ENCODE measurements around the gene ARG2. TPM values are rescaled to one million over a fixed set of nuclear protein-coding genes. Genes with fewer than 3 reads are reported as not detected.
"Not testable (repeated sequence)": the region's sequence is repeated elsewhere in the genome, so short reads cannot be mapped to it uniquely, and the experiment has no call there.

ARG2 gene
- total and polyA plus RNA-seq, 4 donors, result 0.08 to 3.1 (median 0.59) TPM

DNA sequence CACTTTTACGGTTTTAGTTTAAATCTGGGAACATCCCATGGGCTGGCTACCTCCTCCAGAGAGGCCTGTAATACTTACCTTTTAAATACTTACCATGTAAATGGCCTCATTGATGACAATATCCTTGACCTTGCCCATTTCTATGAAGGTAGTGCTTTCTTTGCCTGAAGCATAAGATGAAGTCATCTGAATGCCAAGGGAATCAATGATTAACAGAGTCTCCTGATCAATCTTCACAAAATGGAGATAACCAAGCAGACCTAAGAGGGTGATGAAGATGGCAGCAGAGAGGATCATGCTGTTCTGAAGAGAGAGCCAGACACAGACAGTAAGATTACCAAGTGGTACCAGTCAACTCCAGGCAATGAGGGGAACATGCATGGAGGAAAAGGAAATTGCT lies 26.1 kb upstream of the ARG2 start:
- peaks cover 5 to 14% (median 6%) of the 10 kb centered on the region in 4 donors for H3K36me3 ChIP-seq (ENCODE audit: control insufficient read depth in 4 of 4, insufficient read depth in 3 of 4, low read depth in 1 of 4, low read length in 3 of 4)
- DNase-seq (ENCODE audit: low spot score); H3K9me3 ChIP-seq (ENCODE audit: control insufficient read depth in 4 of 4, low read length in 3 of 4); H3K4me3 ChIP-seq (ENCODE audit: low read depth in 1 of 3, low read length in 3 of 3); H3K27ac ChIP-seq (ENCODE audit: low read depth in 1 of 2, low read length in 2 of 2); H3K27me3 ChIP-seq (ENCODE audit: control insufficient read depth in 4 of 4, insufficient read depth in 4 of 4, low read length in 3 of 4); H3K9ac ChIP-seq (ENCODE audit: low read depth in 1 of 2, low read length in 2 of 2); H3K4me1 ChIP-seq (ENCODE audit: control insufficient read depth in 4 of 4, insufficient read depth in 4 of 4, low read length in 3 of 4): not testable (repeated sequence)
- 35% methylated on average over 1 of the region's 1 CpG for WGBS
- peak; percentile 21 for TF ChIP-seq YY1 (IDR thresholded peaks at IDR 0.05)

DNA sequence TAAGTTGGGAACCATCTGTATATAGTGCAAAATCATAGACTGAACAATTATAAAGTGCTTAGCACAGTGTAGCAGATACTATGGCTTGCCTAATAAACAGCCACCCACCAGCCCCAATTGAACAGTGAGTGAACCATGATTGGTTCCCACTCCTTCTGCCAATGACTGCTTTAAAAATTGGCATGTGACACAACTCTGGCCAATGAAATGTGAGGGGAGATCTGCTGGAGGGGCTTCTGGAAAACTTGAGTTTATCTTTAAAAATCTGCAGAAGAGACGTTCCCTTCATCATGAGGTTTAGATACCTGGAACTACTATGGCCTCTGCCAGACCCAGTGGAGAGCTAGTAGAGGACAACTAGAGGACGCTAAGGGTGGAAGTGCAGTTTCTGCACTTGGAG lies 24.3 kb upstream of the ARG2 start:
- Histone ChIP-seq H3K27ac (ENCODE audit: low read depth in 1 of 2, low read length in 2 of 2) (no peak overlapping the region), H3K9ac (ENCODE audit: low read depth in 1 of 2, low read length in 2 of 2) (no peak overlapping the region), H3K36me3 (ENCODE audit: control insufficient read depth in 4 of 4, insufficient read depth in 3 of 4, low read depth in 1 of 4, low read length in 3 of 4) (peaks cover 2 to 14% (median 4%) of the 10 kb centered on the region in 4 donors), H3K9me3 (ENCODE audit: control insufficient read depth in 4 of 4, low read length in 3 of 4) (no peaks in the 10 kb centered on the region), H3K27me3 (ENCODE audit: control insufficient read depth in 4 of 4, insufficient read depth in 4 of 4, low read length in 3 of 4) (no peaks in the 10 kb centered on the region), H3K4me1 (ENCODE audit: control insufficient read depth in 4 of 4, insufficient read depth in 4 of 4, low read length in 3 of 4) (peaks cover 3 to 12% (median 8%) of the 10 kb centered on the region in 4 donors), H3K4me3 (ENCODE audit: low read depth in 1 of 3, low read length in 3 of 3) (no peak overlapping the region)
- 95% methylated on average over 2 of the region's 2 CpGs for WGBS
- no peak for TF ChIP-seq TAF1 (conservative IDR thresholded peaks at IDR 0.05)
- no peak for TF ChIP-seq FOXA1 (IDR thresholded peaks at IDR 0.05)
- TF ChIP-seq SP1 (IDR thresholded peaks at IDR 0.05), result no peak
- TF ChIP-seq HNF4A (conservative IDR thresholded peaks at IDR 0.05), result no peak
- TF ChIP-seq REST (IDR thresholded peaks at IDR 0.05), result no peak
- TF ChIP-seq, protein P1, sequence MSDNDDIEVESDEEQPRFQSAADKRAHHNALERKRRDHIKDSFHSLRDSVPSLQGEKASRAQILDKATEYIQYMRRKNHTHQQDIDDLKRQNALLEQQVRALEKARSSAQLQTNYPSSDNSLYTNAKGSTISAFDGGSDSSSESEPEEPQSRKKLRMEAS (IDR thresholded peaks at IDR 0.05), result no peak
- TF ChIP-seq JUND (IDR thresholded peaks at IDR 0.05), result no peak
- TF ChIP-seq, protein P2, sequence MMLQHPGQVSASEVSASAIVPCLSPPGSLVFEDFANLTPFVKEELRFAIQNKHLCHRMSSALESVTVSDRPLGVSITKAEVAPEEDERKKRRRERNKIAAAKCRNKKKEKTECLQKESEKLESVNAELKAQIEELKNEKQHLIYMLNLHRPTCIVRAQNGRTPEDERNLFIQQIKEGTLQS (IDR thresholded peaks at IDR 0.05), result no peak
- no peak for TF ChIP-seq NR2F2 (IDR thresholded peaks at IDR 0.05)
- no peak for TF ChIP-seq HNF4G (IDR thresholded peaks at IDR 0.05)
- TF ChIP-seq CTCF (IDR thresholded peaks at IDR 0.05; ENCODE audit: low read depth, low read length, missing input control), result no peak
- TF ChIP-seq RAD21 (IDR thresholded peaks at IDR 0.05), result no peak
- no peak for TF ChIP-seq YY1 (IDR thresholded peaks at IDR 0.05)
- TF ChIP-seq EGR1 (IDR thresholded peaks at IDR 0.05; ENCODE audit: low read depth in 2 of 2), result no peak
- TF ChIP-seq RXRA (IDR thresholded peaks at IDR 0.05), result no peak
- no peak for TF ChIP-seq GABPA (IDR thresholded peaks at IDR 0.05 in 1 of 2, conservative IDR thresholded peaks at IDR 0.05 in 1 of 2)
- no peak for TF ChIP-seq FOXA2 (IDR thresholded peaks at IDR 0.05)
- TF ChIP-seq ZBTB33 (IDR thresholded peaks at IDR 0.05), result no peak
- DNase-seq (ENCODE audit: low spot score), result no peak

Data from liver (tissue), 9 donors.